Vagina (tissue), 2 donors: ENCODE results near the gene IHH.

Source experiments
- CTCF ChIP-seq, 3 experiments: fragments of 450-650 bp in 2 of 3; fragments of 200-600 bp in 1 of 3; sonication (generic) in 1 of 3; IDR thresholded peaks; one replicate each; pipeline ENCODE4 v1.5.1; 2017 to 2019; ENCODE audit warnings: antibody characterized with exemption in 3 of 3, mild to moderate bottlenecking in 2 of 3, moderate library complexity in 2 of 3
- POLR2AphosphoS5 ChIP-seq, 2 donors: sonication (generic); formaldehyde crosslinking; IDR thresholded peaks; one replicate each; pipeline ENCODE4 v1.9.0; 2017; ENCODE audit warnings: antibody characterized with exemption in 2 of 2, mild to moderate bottlenecking in 2 of 2, low read depth in 1 of 2; ENCODE audit not compliant: insufficient read depth in 1 of 2

GRCh38 chr2:219045937-219046550 is 14.7 kb downstream of the IHH start:
- TF ChIP-seq CTCF (IDR thresholded peaks at IDR 0.05) (no peak), POLR2AphosphoS5 (IDR thresholded peaks at IDR 0.05; ENCODE audit: insufficient read depth in 1 of 2, low read depth in 1 of 2) (no peak)
